ENCODE measurements around the gene RADIL. TPM values are rescaled to one million over a fixed set of nuclear protein-coding genes. Genes with fewer than 3 reads are reported as not detected.
"Not testable (repeated sequence)": the region's sequence is repeated elsewhere in the genome, so short reads cannot be mapped to it uniquely, and the experiment has no call there.

RADIL gene
- total RNA-seq, 1 donor from 2014 or later: 3.2 TPM

DNA sequence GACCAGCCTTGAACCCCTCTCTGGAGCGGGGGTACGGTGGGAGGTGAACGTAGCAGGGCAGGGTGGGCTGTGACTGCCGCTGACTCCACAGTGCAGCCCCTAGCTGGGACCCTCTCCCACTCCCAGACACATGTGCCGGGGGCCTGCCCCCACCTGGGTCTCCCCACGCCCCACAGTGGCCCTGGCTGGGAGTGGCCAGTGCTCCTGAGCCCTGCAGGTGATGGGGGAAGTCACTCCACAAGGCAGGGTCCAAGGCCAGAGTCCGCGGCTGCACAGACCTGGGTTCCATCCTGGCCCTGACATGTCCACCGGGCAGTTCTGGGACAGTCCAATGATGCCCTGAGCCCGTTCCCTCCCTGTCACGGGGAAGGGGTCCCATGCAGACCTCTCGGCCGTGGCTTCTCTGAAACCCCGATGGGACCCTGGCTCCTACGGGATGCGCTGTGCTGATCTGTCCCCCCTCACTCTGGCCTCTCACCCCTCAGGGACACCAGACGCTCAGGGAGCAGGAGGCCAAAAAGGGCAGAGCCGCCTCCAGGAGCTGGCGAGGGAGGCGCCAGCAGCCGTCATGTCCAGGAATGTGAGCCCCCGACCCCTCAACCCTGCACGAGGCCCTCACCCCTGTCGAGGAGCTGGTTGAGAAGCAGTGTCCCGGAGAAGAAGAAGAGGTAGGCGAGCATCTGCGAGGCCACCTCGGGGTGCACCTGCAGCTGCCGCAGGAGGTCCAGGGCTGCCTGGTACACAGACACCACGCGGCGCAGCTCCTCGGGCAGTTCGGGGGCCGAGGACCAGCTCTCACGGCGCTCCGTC, 67.7 kb downstream of the RADIL start:
- no peak for DNase-seq (ENCODE audit: low read depth in 2 of 2)

DNA sequence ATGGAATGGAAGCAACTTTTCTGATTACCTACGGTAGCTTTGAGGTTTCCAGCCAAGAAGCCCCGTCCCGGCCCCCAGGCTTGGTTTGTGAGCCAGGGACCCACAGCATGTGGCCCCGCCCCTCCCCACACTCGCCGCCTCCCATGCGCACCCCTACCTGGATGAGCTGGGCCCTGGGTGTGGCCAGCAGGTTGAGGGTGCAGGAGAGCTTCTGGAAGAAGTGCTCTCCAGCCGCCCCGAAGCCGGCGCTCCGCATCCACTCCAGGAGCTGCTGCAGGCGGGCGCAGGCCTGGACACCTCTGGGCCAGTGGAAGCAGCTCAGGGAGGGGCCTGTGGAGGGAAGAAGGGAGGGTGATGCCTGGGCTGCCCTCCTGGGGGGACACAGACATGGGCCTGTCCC, 68.4 kb downstream of the RADIL start:
- DNase-seq (ENCODE audit: low read depth in 2 of 2): no peak

DNA sequence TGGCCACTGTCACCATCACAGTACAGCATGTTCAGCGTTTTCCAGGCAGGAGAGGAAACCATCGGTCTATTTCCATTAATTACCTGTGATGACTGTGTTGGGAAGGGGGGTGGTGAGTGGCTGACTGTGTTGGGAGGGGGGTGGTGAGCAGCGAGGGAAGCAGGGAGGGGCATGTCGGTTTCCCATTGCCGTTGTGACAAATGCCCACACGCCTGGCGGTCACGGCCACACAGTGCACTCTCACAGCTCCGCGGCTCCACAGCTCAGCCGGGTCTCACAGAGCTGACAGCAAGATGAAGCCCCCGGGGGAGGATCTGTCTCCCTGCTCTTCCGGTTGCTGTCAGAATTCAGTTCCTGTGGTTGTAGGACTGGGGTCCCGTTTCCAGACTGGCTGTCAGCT, 69.1 kb downstream of the RADIL start:
- DNase-seq (ENCODE audit: low read depth in 2 of 2): no peak

DNA sequence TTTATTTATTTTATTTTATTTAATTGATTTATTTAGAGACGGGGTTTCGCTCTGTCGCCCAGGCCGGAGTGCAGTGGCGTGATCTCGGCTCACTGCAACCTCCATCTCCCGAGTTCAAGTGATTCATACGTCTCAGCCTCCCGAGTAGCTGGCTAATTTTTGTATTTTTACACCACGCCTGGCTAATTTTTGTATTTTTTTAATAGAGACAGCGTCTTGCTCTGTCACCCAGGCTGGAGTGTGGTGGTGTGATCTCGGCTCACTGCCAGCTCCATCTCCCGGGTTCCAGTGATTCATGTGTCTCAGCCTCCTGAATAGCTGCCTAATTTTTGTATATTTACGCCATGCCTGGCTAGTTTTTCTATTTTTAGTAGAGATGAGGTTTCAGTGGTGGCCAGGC, 73.8 kb downstream of the RADIL start:
- no peak for DNase-seq (ENCODE audit: low read depth in 2 of 2)

GRCh38 chr7:4809091-4809591, 74.4 kb downstream of the RADIL start:
- DNase-seq (ENCODE audit: low read depth in 2 of 2): no peak

- DNase-seq (ENCODE audit: low read depth in 2 of 2): no peak
These were observed 75.0 kb downstream of the RADIL start for GRCh38 chr7:4808565-4808964.

- DNase-seq (ENCODE audit: low read depth in 2 of 2): no peak
These were observed 75.5 kb downstream of the RADIL start for GRCh38 chr7:4808026-4808425.

DNA sequence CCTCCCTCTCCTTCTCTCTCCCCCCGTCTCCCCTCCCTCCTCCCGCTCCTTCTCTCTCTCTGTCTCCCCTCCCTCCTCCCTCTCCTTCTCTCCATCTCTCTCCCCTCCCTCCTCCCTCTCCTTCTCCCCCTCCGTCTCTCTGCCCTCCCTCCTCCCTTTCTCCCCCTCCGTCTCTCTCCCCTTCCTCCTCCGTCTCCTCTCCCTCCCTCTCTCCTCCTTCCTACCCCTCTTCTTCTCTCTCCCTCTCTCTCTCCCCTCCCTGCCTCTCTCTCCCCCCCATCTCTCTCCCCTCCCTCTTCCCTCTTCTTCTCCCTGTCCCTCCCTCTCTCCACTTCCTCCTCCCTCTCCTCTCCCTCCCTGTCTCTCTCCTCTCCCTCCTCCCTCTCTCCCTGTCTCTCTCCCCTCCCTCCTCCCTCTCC, 75.9 kb downstream of the RADIL start:
- no peak for DNase-seq (ENCODE audit: low read depth in 2 of 2)

DNA sequence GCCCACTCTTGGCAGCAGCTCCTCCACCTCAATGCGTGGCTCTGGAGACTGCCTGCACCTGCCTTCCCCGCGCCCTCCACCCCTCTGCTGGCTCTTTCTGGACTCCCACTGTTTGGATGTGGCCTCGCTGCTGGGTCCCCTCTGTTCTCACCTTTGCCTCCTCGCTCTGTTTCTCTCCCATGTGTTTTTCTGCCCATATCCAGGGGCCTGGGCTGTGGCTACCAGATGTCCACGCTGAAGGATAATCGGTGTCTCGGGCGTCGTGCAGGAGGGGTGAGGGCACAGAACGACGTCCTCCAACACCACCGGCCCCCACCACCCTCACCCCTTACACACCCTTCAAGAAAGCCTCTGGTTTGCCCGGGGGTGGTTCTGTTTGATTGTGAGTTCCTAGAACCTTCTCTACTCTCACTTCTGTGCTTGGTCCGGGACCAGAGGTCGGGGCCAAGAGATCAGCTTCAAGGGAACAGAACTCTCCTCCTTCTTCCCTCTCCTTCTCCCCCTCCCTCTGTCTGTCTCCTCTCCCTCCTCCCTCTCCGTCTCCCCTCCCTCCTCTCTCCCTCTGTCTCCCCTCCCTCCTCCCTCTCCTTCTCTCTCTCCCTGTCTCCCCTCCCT, 76.4 kb downstream of the RADIL start:
- no peak for DNase-seq (ENCODE audit: low read depth in 2 of 2)

GRCh38 chr7:4805984-4806300, 77.6 kb downstream of the RADIL start:
- DNase-seq (ENCODE audit: low read depth in 2 of 2): no peak

DNA sequence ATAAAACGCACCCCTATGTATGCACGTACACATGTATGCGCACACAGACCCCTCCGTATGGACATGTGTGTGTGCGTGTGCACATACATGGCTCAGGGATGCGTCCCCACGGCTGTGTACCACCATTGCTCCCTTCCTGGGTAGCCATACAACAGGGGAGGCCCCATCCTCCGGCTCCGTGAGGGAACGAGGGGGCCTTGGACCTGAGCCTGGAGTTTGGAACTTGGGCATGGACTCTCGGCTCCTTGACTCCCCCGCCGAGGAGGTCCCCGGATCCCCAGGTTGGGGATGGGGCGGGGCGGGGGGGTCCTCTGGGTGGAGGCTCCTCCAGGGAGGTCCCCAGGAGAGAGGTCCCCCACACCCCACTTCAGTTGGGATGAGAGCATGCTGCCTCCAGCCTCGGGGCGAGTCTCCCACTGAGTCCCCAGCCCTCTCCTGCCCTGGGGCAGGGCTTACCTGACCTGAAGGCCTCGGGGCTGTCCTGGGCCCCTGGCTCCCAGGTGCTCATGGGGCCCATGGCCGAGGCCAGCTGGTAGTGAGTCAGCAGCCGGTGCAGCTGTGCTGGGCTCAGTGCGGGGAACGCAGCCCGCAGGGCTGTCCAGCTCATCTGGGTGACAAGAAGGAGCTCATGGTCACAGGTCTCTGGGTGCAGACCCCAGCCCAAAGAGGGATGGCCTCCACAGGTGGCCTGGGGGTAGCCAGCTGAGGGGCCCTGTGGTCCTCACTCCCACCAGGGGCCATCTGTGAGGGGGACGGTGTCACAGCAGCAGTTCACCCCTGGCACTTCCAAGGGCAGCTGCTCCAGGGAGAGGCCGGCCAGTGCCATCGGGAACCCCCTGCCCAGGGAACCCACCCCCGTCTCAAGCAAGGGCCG, 78.2 kb downstream of the RADIL start:
- DNase-seq (ENCODE audit: low read depth in 2 of 2): no peak

- no peak for DNase-seq (ENCODE audit: low read depth in 2 of 2)
These were observed 79.9 kb downstream of the RADIL start for GRCh38 chr7:4803397-4804241.

DNA sequence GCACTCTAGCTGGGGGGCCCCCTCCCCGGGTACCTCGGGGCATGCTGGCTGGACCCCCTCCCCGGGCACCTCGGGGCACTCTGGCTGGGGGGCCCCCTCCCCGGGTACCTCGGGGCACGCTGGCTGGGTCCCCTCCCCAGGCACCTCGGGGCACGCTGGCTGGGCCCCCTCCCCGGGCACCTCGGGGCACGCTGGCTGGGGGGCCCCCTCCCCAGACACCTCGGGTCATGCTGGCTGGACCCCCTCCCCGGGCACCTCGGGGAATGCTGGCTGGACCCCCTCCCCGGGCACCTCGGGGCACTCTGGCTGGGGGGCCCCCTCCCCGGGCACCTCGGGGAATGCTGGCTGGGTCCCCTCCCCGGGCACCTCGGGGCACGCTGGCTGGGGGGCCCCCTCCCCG, 80.9 kb downstream of the RADIL start:
- not testable (repeated sequence) for DNase-seq (ENCODE audit: low read depth in 2 of 2)

DNA sequence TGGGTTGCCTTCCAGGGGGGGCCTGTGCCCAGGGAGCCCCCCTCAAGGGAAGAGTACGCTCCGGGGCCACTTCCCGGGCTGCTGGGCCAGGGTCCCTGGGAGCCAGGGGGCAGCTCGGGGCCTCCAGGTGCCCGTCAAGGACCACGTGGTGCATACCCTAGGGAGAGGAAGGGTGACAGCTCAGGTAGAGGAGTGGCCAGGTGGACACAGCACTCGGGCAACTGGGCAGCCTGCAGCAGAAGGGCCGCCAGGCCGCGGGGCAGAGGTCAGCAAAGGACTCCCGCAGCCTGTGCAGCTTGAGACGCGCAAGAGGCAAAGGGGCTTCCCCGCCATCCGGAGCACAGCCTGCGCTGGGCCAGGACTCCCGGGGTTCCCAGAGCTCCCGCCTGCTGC, 81.7 kb downstream of the RADIL start:
- DNase-seq (ENCODE audit: low read depth in 2 of 2): no peak

DNA sequence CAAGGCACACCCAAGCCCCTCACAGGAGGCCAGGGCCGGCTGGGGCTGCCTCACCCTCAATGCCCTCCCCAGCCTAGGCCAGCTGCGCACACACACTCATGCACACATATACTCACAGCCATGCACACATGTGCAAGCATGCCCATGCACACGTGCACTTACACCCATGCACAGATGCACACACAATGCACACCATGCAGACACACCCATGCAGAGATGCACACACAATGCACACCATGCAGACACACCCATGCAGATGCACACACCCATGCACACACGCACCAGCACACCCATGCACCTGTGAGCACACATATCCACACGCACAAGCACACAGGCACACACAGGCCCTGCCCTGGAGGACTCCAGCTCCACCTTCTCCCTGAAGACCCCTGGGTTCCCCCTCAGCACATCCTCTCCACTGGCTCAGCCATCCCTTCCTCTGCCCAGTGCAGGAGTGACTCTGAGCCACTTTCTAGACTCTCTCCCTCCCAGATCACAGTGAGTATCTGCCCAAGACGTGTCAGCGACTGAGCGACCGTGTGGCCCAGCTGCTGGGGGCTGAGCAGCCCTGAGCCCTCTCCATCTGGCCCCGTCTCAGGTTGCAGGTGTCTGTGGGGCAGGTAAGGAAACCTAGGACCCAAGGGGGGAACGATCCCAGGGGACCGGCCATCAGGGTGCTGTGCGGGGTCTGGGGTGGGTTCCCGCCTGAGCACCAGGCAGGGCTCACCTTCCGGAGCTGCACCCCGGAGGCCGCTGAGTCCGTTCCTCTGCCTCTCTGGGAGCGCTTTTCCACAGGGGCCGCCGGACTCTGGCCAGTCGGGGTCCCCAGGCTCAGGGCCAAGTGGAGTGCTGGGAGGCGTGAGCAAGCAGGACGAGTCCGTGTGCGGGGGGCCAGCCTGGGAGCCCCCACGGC, 82.3 kb downstream of the RADIL start:
- no peak for DNase-seq (ENCODE audit: low read depth in 2 of 2)

- DNase-seq (ENCODE audit: low read depth in 2 of 2): no peak
These were observed 83.0 kb downstream of the RADIL start for GRCh38 chr7:4800487-4800886.

GRCh38 chr7:4799508-4800268, 83.8 kb downstream of the RADIL start:
- DNase-seq (ENCODE audit: low read depth in 2 of 2): peak in 1 of 2 donors; percentile 31

DNA sequence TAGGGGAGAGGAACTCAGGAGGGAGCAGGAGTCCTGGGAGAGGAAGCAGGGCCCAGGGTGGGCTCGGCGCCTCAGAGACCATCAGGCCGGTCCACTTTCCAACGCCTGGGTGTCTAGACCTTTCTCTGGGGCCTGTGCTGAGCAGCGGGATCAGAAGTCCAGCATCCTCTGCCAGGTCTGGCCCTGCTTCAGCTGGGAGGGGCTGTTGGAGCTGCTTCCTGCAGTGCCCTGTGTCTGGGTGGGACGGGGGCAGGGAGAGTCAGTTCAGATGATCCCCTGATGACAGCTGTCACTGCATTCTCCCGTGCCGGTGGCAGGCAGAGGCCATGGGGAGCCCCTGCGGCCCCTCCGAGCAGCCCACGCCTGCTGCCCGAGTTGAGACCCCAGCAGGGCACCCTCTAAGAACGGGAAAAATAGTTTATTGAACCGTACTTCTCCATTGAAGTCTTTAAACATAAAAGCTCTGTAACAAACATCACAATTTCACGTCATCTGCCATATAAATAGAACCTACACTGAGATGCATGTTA, 84.7 kb downstream of the RADIL start:
- DNase-seq (ENCODE audit: low read depth in 2 of 2): no peak
